HG02852 (cell line): ENCODE measurements around the gene EPB41L1.
"Not testable (repeated sequence)": the region's sequence is repeated elsewhere in the genome, so short reads cannot be mapped to it uniquely, and the experiment has no call there.

Source experiments
- ATAC-seq: cut with Tn5 transposase; IDR thresholded peaks from one replicate; pipeline ENCODE4 v1.9.1; 2021; ENCODE audit warnings: mild to moderate bottlenecking, moderate library complexity; ENCODE audit not compliant: unreplicated experiment

EPB41L1 gene

GRCh38 chr20:36125097-36125496 lies 29.4 kb upstream of the EPB41L1 start:
- no peak for ATAC-seq

DNA sequence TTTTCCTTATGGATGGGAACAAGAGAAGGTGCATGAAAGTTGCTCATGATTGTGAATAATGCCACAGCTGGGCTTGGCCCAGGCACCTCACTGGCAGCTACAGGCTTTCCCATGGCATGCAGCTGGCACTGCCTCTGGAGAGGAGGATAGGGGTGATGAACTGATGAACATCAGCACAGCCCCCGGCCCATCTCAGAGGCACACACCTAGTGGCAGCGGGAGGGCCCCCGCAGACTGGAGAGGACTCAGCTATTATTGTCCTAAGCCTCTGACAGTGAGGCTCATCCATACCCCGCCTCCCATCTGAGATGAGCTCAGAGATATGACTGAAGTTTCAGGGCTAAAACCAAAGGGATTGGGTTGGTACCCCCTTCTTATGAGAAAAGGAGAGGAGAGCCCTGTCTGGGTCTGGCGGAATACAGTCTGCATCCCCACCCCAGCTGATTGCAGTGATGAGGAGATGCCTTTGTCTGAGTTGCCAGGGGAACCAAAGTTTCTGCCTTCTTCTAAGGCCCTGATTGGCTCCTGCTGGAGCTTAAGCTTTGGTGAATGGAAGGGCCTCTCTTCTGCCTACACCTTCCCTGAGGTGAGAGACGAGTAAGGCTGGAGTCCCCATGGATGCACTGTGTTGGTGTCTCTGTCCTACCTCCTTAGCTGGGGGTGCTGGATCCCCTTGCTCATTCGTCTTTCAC lies 27.6 kb upstream of the EPB41L1 start:
- no peak for ATAC-seq

- no peak for ATAC-seq
Measured at GRCh38 chr20:36128463-36129159, 25.9 kb upstream of the EPB41L1 start.

DNA sequence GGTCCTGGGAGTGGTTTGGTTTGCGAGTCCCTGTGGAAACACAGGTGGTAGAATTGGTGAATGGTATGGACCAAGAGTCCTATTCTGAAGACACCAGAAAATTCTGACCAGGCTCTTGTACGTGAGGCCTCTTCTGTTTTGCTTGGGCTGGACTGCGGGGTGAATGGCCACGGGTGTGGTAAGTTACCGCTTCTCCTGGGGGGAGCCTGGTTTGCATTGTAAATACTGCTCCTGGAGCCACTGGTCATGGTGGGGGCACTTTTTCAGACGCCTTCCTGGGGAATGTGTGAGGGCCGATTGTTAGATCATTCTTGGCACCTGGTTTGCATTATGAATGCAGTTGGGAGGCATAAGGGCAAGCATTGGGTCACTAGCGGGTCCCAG lies 25.4 kb upstream of the EPB41L1 start:
- ATAC-seq: no peak

DNA sequence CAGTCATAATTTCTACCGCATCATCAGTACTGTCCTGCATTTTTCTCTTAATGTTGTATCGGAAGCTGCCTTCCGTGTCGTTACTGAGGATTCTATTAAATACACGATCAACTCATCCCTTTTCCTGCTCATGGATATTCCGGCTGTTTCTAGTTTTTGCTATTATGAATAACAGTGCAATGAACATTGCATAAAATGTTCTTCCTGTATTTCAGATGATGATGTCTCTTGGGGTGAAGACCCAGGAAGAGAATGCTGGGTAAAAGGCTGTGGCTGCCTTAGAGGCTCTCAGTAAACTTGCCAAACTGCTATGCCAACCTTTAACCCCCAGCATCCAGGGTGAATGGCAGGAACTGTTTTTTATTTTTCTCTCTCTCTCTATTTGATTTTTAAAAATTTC lies 24.1 kb upstream of the EPB41L1 start:
- no peak for ATAC-seq

GRCh38 chr20:36132802-36133211 lies 21.7 kb upstream of the EPB41L1 start:
- ATAC-seq: no peak

DNA sequence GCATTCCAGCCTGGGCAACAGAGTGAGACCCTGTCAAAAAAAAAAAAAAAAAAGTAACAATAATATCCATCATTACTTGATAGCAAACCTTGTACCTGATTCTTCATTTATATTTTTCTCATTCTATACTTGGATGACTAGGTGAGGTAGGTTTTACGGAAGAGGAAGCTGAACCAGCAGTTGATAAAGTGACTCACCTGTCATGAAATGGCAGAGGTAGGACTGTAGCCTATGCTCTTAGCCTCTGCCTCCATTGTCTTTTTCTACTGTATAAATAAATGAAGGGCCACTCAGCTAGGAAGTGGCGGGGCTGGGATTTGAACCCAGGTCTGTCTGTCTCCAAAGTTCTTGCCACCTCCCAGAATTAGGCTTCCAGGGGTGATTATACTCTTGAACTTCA lies 20.7 kb upstream of the EPB41L1 start:
- no peak for ATAC-seq

DNA sequence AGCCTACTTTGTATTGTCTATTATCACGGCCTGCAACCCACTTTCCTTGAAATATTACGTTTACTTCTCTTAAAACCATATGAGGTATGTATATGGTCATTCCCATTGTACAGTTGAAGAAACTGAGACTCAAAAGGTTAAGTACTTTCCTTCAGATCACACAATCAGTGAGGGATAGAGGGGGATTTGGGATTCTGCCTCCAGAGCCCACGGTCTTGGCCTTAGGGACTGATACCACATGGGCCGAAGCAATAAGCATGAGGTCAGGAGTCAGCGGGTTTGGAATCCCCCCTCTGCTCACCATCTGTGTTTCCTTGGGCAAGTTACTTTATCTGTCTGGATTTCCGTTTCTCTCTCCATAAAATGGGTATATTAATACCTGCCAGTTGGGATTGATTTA lies 19.4 kb upstream of the EPB41L1 start:
- no peak for ATAC-seq

GRCh38 chr20:36135821-36136220 lies 18.7 kb upstream of the EPB41L1 start:
- no peak for ATAC-seq

DNA sequence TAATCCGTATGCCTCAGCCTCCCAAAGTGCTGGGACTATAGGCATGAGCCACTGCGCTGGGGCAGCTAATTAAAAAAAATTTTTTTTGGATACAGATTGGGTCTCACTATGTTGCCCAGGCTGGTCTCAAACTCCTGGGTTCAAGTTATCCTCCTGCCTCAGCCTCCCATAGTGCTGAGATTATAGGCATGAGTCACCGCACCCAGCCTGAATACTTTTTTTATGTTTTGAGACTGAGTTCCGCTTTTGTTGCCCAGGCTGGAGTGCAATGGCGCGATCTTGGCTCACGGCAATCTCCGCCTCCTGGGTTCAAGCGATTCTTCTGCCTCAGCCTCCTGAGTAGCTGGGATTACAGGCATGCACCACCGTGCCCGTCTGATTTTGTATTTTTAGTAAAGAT lies 17.2 kb upstream of the EPB41L1 start:
- ATAC-seq: not testable (repeated sequence)

GRCh38 chr20:36141310-36141709 lies 13.2 kb upstream of the EPB41L1 start:
- ATAC-seq: no peak

DNA sequence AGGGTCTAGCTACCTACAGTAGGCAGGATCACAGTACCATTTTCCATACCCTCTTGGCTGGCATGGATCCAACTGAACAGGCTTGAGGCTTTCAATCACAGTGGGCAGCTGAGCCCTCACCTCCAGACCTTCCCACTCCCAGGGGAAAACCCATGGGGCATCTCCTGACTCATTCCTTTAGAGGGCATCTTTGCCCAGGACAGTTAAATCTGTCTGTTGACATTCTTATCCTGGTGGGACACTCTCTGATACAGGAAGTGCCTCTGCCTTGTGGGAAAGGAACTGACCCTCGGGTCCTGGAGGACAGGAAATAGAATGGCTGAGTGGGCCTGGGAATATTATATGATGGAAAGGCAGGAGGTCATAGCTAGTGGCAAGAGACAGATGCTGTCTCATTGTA lies 10.2 kb upstream of the EPB41L1 start:
- ATAC-seq: no peak

- no peak for ATAC-seq
Measured at GRCh38 chr20:36145877-36146707, 8.4 kb upstream of the EPB41L1 start.

DNA sequence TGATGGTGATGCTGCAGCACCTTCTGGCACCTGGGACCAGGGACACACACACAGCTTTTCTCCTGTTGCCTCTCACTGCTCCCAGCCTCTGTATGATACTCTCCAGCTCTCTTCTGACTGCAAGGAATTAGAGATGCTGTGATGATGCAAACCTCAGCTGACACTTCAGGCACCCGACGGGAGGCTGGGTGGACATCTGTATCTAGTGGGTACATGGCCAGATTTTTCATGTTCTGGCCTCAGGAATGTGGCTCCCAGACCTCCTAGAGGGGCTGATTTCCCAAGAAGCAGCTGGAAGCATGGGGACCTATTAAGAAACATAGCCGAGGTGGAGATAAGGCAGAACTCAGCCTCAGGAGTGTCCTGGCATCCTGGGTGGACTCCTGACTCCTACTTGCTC lies 6.8 kb upstream of the EPB41L1 start:
- no peak for ATAC-seq

- ATAC-seq: no peak
Measured at GRCh38 chr20:36148439-36148838, 6.1 kb upstream of the EPB41L1 start.

- ATAC-seq: no peak
Measured at GRCh38 chr20:36149012-36149411, 5.5 kb upstream of the EPB41L1 start.

GRCh38 chr20:36149469-36149868 lies 5.1 kb upstream of the EPB41L1 start:
- no peak for ATAC-seq

DNA sequence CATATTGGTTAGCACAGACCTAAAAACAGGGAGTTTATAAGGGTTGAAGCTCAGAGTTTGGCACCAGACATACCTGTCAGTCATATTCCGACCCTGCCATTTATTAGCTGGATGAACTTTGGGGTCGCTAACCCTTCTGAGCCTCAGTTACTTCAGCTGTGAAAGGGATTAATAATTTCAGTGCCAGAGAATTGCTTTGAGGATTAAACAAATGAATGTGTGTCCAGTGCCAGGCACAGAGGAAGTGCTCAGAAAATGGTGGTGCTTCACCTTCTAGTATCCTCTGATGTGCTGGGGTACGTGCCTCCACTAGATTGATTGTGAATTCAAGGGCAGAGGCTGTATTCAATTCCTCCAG lies 4.1 kb upstream of the EPB41L1 start:
- ATAC-seq: no peak

DNA sequence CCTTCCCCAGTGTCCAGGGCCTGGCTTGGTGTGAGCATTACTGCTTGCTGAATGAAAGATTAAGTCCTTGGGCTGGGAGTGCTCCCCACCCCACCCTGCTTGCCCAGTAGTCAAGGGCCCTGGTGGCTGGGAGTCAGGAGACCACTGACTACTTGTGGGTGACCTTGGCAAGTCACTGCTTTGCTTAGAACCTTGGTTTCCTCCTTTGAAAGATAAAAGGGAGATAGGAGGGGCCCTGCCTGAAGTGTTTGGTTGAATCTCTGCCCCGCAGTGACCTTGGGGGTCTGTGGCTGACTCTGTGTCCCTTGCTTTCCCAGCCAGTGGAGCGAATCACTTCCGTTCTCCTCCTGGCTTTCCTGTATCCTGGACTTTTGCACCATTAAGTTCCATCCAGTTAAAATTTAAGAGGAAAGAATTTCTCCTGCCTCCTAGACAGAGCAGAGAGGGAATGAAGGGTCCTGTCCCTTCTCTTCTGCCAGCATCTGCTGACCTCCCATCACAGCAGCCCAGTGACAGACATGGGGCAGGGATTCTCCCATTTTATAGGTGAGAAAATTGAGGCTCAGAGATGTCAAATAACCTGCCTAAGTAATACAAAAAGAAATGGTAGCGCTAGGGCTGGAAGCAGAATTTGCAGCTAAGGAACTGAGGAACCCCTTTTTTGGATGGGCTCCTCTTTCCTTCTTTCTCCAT lies 3.5 kb upstream of the EPB41L1 start:
- no peak for ATAC-seq

DNA sequence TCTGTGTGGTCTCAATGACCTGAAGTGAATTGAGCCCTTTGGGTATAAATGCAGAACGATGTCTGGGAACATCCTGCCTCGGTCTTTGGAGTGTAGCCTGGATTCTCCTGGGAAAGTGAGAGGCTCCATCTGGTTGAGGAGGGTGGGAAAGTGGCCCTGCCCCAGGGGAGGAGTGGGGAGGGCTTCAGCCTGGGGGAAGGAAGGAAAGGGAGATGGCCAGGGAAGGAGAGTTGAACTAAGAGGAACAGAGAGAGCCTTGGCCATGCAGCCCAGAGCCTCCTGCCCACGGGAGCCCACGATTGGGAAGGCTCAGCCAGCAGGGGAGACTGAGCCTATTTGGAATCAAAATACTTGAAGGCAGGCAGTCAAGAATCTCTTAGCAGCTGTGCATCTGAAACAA lies 2.3 kb upstream of the EPB41L1 start:
- ATAC-seq: no peak

- no peak for ATAC-seq
Measured at GRCh38 chr20:36153204-36153603, 1.3 kb upstream of the EPB41L1 start.
